Gastroesophageal sphincter (tissue), 4 donors: ENCODE results near the gene USP6. TPM values are rescaled to one million over a fixed set of nuclear protein-coding genes. Genes with fewer than 3 reads are reported as not detected.

Source experiments
- small RNA-seq, 4 donors: library from RNA; depleted of rRNA; stranded (forward); fragments of <200 nt; gene quantifications; one replicate each; pipeline ENCODE3, GENCODE V24; 2016
- total RNA-seq, 4 donors: library from RNA; depleted of rRNA; stranded (reverse); fragments of >200 nt; gene quantifications; one replicate each; pipeline ENCODE4 v1.1.0, GENCODE V29; 2016

The USP6 gene
- total RNA-seq, 4 donors from 2014 or later = 0.07 to 6.1 (median 0.20) TPM

Small RNAs within 50 kb of the gene (small RNA-seq; reads per million reads assigned to genes)
- 0 reads per million in 4 donors for gene AC012146.4

Other genes with a start within 250 kb of the USP6 start
- under 1 TPM; 0.30 to 0.81 (median 0.68) TPM for gene C17orf107, start 216.5 kb upstream of the USP6 start, total RNA-seq
- gene CHRNE, start 212.9 kb upstream of the USP6 start, total RNA-seq = under 1 TPM in 2 of 4 donors, not detected in 2; 0.23 to 0.67 TPM
- under 1 TPM in 1 of 4 donors, not detected in 3; 0.19 TPM for gene GP1BA, start 183.8 kb upstream of the USP6 start, total RNA-seq
- gene SLC25A11, start 176.0 kb upstream of the USP6 start, total RNA-seq = 10 to 100 TPM; 28.7 to 58.9 (median 46.8) TPM
- gene RNF167, start 175.8 kb upstream of the USP6 start, total RNA-seq = 10 to 100 TPM; 67.3 to 98.8 (median 85.9) TPM
- 1,000 to 10,000 TPM in 2 of 4 donors, 100 to 1,000 TPM in 2; 920 to 1,441 (median 1,060) TPM for gene PFN1, start 167.5 kb upstream of the USP6 start, total RNA-seq
- gene ENO3, start 164.9 kb upstream of the USP6 start, total RNA-seq = 10 to 100 TPM in 2 of 4 donors, 1 to 10 TPM in 2; 1.5 to 16.2 (median 7.6) TPM
- gene SPAG7, start 148.2 kb upstream of the USP6 start, total RNA-seq = 10 to 100 TPM; 35.1 to 77.5 (median 55.2) TPM
- gene CAMTA2, start 128.4 kb upstream of the USP6 start, total RNA-seq = 10 to 100 TPM; 16.7 to 50.0 (median 26.1) TPM
- gene INCA1, start 118.5 kb upstream of the USP6 start, total RNA-seq = 1 to 10 TPM in 2 of 4 donors, under 1 TPM in 1, not detected in 1; 0.93 to 4.4 (median 3.8) TPM
- gene KIF1C, start 118.1 kb upstream of the USP6 start, total RNA-seq = 100 to 1,000 TPM; 147 to 302 (median 180) TPM
- gene SLC52A1, start 80.6 kb upstream of the USP6 start, total RNA-seq = not detected
- 1 to 10 TPM; 5.8 to 8.1 (median 6.6) TPM for gene ZFP3, start 37.6 kb upstream of the USP6 start, total RNA-seq
- 10 to 100 TPM; 10.5 to 22.9 (median 14.7) TPM for gene ZNF232, start 4.2 kb upstream of the USP6 start, total RNA-seq
- gene ZNF594, start 75.8 kb downstream of the USP6 start, total RNA-seq = 10 to 100 TPM in 2 of 4 donors, 1 to 10 TPM in 2; 8.4 to 21.3 (median 10.7) TPM
- 1 to 10 TPM in 2 of 4 donors, under 1 TPM in 1, not detected in 1; 0.49 to 2.2 (median 1.9) TPM for gene SCIMP, start 118.8 kb downstream of the USP6 start, total RNA-seq
- 10 to 100 TPM; 47.4 to 63.4 (median 61.3) TPM for gene RABEP1, start 166.3 kb downstream of the USP6 start, total RNA-seq